HL-60/S4 (cell line): Measurements from ENCODE around the gene GSX2.
"Not testable (repeated sequence)": the region's sequence is repeated elsewhere in the genome, so short reads cannot be mapped to it uniquely, and the experiment has no call there.

Source experiments
- in situ Hi-C: fragments of 300-500 bp; cut with MboI; formaldehyde crosslinking; loops from 2 replicates; pipeline ENCODE4 v1.14.3; 2022; ENCODE audit warnings: low sequenced_read_pairs

The GSX2 gene

GRCh38 chr4:54099748-54100574 lies at the start of gene GSX2:
TSS of gene GSX2 (plus strand) at chr4:54100163. CDS start at chr4:54100345, 182 bp downstream.
- in situ Hi-C loops = no loop called here

DNA sequence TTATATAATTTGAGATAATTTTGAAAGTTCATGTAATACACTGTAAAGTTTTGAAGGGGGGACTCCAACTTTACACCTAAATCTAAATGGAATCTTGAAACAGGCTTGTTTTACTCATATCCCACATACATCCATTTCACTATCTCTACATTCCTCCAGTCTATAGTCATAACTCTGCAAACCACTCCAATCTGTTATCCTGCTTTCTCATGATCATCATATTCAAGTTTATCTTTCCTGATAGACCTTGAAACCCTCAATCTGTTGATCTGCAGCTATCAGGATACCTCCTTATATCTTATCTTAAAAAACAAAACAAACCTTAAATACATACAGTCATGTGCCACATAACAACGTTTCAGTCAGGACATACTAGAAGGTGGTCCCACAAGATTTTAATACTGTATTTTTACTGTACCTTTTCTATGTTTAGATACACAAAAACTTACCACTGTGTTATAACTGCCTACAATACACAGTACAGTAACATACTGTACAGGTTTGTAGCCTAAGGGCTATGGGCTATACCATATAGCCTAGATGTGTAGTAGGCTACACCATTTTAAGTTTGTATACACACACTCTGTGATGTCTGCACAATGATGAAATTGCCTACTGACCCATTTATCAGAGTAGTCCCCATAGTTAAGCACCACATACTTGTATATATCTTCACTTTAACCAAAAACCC lies 49.6 kb upstream of the GSX2 start:
- in situ Hi-C loops = no loop called here

DNA sequence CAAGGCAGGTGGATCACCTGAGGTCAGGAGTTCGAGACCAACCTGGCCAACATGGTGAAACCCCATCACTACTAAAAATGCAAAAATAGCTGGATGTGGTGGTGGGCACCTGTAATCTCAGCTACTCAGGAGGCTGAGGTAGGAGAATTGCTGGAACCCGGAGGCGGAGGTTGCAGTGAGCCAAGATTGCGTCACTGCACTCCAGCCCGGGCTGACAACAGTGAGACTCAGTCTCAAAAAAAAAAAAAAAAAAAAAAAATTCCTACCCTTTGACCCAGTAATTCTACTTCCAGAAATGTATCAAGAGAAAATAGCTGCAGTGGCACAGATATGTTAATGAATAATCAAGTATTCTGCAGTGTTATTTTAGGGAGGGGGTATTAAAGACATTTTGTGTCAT lies 46.6 kb upstream of the GSX2 start:
- in situ Hi-C loops = not testable (repeated sequence)

- in situ Hi-C loops = no loop called here
These were observed 45.5 kb upstream of the GSX2 start for GRCh38 chr4:54054501-54054900.

DNA sequence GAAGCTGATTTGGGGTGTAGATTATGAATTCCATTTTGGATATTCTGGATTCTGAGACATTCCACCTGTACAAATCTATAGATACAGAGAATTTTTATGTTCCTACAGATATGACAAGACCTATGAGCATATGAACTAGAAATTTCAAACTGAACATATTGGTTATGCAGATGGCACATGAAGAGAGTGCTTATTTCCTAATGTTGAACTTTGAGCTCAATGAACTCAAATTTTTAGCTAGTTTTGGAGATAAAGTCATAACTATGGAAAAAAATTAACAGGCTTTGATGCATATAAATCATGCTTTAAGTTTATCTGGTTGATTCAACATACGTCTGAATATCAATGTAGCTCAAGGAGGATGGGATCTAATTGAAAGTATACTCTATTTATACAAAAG lies 44.5 kb upstream of the GSX2 start:
- in situ Hi-C loops = no loop called here

DNA sequence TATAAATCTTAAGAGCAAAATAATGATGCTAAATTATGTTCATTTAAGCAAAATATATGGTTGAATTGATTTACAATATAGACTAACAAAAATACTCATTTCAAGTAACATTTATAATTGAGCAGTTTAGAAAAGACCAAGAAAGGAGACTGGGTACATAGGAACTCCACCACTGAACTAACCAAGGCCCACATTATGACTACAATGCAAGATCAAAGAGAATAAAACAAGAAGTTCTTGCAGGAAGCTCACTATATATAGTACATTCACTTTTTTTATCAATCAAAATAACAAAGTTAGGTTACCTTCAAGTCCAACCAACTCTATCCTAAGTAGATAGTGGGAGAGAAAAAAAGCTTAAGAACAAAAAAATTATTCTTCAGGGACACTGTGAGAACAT lies 43.6 kb upstream of the GSX2 start:
- in situ Hi-C loops = no loop called here

DNA sequence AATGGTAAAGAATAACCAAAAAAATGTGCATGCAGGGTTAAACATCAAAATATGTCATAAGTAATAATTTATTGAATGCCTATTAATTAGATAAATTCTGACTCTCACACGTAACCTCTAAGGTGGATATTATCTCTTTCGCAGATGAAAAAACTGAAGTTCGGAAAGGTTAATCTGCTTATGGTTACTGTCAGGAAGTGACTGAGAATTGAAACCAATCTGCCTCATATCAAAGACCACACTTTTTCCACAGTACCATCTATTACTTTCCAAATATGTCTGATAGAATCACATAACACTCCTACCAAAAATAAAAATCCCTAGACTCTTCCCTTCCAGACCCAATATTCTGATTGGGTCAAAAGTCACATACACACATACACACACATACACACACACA lies 41.8 kb upstream of the GSX2 start:
- in situ Hi-C loops = no loop called here

GRCh38 chr4:54060116-54060515 lies 39.8 kb upstream of the GSX2 start:
- in situ Hi-C loops = no loop called here

DNA sequence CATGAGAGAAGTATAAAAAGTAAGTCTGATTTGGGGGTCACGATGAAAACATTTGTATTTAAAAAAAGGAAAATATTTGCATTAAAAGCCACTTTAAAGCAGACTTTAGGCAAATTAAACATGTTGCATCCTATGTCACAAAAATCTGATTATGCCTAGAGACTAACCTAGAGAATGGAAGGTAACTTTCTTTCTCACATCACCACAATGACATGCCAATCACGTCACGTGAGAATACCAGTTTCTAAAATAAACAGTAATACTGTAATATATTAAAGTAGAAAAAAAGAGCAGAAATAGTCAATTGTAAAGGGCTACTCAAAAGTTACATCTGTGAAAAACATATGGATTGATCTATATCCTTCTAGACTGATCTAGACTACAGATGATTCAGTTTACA lies 38.9 kb upstream of the GSX2 start:
- in situ Hi-C loops = no loop called here

DNA sequence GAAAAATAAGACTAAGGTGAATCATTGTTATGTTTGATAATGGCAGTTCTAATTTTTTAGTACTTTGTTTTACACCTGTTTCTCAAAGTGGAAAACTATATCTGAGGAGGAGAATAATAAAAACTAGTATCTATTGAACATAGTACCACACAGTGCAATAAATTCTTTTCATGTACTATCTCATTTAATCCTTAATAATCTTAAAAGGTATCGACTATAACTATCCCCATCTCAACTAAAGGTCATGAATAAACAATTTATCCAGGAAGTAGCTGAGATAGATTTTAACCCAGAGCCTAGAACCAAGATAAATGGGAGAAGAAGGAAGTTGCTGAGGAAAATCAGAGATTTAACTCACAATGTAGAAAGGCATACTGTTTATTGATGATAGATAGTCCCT lies 38.1 kb upstream of the GSX2 start:
- in situ Hi-C loops = no loop called here

DNA sequence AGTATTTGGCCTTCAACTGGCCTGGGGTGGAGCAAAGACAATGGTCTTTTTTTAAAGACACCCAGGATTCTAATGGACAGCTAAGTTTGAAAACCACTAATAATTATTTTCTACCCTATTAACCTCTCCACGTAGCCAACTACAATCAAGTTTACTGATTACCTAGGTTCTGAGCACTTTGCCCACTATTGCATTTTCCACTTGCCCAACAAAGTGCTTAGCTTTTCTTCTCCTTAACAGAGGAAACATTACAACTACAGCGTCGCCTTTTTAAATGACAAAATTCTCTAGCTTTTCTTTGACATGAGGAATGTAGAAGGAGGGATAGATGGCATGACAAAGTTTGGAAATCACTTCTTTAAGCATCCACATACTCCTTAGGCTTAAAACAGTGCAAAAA lies 37.6 kb upstream of the GSX2 start:
- in situ Hi-C loops = no loop called here

- in situ Hi-C loops = no loop called here
These were observed 36.7 kb upstream of the GSX2 start for GRCh38 chr4:54063229-54063628.

- in situ Hi-C loops = no loop called here
These were observed 36.1 kb upstream of the GSX2 start for GRCh38 chr4:54063737-54064316.

- in situ Hi-C loops = no loop called here
These were observed 35.4 kb upstream of the GSX2 start, which contains the start of gene CHIC2 for GRCh38 chr4:54064317-54065111. TSS of gene CHIC2 (minus strand) at chr4:54064605. CDS start at chr4:54064300, 305 bp downstream.

GRCh38 chr4:54065282-54066087 lies 34.5 kb upstream of the GSX2 start:
- in situ Hi-C loops = no loop called here

GRCh38 chr4:54066088-54066415 lies 33.9 kb upstream of the GSX2 start:
- in situ Hi-C loops = no loop called here

DNA sequence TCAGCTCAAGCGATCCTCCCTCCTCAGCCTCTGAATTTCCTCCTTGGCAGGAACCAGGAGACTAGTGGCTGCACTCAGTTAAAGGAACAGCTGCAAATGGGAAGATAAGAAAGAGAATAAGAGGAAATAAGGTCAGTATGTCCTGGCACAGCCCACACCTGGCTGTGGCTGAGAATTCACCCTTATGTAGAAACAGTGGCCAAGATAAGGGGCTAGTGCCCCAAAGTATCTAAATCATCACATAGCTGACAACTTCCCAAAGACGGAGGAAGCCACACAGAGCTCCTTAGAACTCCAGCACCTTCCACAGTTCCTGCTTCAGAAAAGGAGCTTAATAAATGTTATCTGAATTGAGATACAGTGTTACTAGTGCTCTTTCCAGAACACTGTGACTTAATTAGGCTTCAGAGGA lies 33.2 kb upstream of the GSX2 start:
- in situ Hi-C loops = no loop called here

GRCh38 chr4:54067166-54067565 lies 32.8 kb upstream of the GSX2 start:
- in situ Hi-C loops = no loop called here

DNA sequence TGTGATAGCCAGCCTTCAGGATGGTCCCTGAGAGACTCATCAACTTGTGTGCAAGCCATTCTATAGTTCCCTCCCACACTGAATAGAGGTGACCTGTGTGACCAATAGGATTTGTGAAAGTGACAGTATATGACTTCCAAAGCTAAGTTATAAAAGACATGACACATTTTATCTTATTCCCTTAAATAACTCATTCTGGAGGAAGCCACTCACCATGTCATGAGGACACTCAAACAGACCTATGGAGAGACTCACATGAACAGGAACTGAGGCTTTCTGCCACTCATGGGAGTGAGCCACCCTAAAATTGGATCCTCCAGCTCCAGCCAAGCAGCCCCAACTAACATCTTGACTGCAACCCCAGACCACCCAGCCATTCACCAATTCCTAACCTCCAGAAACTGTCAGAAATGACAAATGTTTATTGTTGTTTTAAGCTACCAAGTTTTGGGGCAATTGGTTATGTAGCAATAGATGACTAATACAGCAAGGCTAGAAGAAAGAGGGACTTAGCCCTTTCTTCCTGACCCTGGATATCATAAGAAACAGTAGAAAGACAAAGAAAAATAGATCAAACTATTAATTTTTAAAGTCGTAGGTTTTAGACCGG lies 26.6 kb upstream of the GSX2 start:
- in situ Hi-C loops = no loop called here

- in situ Hi-C loops = no loop called here
These were observed 25.6 kb upstream of the GSX2 start for GRCh38 chr4:54074381-54074780.
